HCEC 1CT (cell line): ENCODE measurements around the gene GSN.

Experiments
- DNase-seq: peaks from one replicate; pipeline ENCODE4 v3.0.0-alpha.2; 2017

The GSN gene

DNA sequence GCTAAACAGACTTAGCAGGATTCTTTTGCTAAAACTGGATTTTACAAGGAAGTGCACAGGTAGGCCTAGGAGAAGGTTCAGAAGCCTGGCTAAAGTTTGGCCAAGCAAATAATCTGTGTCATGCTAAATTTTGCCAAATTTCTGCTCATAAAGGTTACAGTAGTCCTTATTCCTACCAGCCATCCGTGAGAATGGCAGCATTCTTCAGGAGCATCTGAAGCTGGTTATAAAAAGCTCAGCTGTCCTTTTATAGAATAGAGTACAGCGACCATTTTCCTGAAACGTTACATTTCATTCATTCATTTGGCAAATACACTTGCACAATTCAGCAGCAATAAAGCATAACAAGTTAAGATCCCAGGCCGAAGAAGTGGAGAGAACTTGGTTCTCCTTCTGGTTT, 6.9 kb downstream of the GSN start:
- no peak for DNase-seq

- no peak for DNase-seq
These were observed 8.1 kb downstream of the GSN start for GRCh38 chr9:121275781-121276658.

GRCh38 chr9:121277026-121277425, 9.1 kb downstream of the GSN start:
- no peak for DNase-seq

GRCh38 chr9:121277518-121278295, 9.7 kb downstream of the GSN start:
- DNase-seq, result peak; percentile 57

- peak; percentile 98 for DNase-seq
These were observed 10.7 kb downstream of the GSN start for GRCh38 chr9:121278477-121279261.

GRCh38 chr9:121279776-121280388, 11.9 kb downstream of the GSN start:
- DNase-seq, result no peak

- DNase-seq, result no peak
These were observed 13.0 kb downstream of the GSN start for GRCh38 chr9:121280715-121281613.

DNA sequence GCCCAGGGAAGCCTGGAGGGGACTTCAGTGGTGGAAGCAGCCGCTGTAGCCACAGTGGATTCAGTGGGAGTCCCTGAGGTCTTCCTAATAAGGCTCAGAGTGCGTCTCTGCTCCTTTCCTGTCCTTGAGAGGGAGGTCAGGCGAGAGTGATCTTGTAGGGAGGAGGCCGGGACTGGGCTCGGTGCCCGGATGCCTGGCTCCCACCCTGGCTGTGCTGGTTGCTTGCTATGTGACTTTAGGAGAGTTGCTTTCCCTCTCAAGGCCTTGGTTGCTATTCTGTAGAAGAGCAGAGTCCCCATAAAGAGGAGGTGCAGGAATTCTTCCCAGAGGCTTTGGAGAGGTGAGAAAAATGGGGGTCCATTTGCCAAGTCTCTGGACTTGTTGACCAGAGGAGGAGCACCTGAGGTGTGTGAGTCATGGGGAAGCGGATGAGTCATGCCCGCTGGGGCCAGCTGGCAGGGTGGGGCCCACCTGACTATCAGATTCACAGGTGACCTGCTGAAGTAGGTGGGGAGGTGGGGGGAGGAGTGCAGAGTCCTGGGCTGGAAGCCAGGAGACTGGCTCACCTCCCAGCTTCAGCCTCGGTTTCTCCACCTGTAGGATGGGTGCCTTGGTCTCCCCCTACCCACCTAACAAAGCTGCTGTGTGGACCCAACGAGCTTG, 13.8 kb downstream of the GSN start:
- peak; percentile 44 for DNase-seq

DNA sequence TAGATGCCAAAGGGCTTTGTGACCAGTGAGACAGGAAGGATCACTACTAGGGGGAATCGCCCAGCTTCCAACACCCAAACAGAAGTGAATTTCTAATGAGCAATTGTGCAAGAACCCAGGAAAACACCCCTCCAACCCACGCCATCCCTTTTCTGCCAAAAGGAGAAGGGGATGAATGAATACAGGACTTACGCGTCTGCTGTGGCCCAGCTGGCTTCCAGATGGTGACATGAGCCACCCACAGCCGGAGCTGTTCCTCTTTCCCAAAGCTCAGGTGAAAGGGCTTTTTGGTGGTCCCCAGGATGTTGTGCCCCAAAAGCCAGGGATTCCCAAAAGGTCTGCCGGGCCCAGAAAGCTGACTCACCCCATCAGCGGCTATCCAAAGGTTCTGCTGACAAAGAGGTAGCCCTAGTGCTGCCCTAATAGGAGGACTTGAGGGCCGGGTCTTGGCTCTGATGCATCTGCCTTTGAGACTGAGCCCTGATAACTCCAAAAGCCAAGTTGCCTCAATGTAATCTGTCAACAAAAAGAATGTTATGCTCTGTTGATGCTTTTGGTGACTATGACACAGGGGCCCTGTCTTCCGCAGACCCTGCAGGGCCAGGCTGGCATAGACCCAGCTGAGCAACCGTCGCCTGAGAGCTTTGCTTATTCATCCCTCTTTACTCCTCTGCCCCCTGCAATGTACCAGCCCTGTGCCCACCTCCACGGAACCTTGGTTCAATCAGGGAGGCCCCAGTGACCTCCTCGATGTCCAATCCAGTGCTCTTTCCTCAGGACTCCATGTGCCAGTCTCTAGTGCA, 14.5 kb downstream of the GSN start:
- peak; percentile 85 for DNase-seq

GRCh38 chr9:121283080-121283398, 15.1 kb downstream of the GSN start:
- DNase-seq, result no peak

DNA sequence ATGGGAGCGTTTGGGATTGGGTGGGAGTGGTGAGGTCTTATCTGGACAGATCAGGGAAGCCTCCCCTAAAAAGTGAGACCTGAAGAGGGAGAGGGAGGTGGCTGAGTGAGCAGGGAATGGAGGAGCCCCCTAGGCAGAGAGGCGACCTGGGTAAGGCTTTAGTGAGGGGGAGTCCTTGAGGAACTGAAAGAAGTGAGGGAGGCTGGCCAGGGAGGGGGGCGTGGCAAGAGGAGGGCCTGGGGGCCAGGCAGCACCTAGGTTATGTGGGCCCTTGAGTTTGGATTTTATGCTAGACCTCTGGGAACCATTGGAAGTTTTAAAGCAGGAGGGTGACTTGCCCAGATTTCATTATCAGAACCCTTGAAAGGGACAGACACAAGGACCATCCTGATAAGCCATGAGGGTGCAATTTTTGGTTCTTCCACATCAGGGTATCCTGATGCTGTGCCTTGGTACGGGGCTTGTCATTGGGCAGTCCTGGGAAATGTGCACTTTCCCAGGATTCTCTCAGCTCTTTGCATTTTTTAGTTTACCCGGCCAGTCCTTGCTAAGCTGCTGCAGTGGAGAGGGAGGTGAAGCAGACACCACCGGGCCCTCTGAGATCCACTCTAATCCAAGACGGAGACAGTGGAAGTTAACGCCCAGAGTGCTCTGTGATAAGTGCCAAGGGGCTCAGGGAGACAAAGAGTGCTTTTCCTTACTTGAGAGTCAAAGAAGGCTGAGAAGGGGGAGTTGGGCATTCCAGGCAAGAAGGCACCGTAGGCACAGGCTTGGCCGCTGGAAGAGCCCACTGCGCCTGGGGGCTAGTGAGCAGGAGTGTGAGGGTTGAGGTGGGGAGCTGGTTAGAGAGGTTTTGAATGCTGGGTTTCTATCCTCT, 16.1 kb downstream of the GSN start:
- no peak for DNase-seq

DNA sequence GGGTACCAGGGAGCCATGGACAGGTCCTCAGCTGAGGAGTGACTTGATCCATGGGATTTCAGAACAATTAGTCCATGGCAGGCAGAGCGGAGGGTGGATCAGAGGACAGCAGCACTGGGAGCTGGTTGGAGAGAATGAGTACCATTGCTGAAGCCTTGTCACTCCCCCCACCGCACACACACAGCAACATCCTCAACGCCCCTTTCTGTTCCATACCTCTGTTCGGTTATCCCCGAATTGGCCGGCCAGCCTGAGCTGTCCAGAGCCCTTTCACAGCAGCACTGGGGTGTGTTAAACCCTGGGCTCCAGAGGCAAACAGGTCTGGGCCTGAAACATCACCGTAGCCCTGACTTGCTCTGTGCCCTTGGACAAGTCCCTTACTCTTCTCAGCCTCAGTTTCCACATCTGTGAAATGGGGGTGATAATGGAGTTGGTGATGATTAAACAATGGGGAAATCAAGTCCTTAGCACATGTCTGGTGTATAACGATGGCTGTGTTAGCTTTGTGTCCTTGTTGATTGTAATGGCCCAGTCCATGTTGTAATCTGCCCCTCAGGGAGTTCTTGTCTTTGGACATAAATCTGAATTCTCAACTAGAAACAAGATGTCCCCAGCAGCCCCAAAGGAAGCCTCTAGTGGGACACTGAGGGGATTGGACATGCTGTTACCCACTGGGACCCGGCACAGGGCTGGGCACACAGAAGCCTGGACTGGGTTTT, 16.9 kb downstream of the GSN start:
- no peak for DNase-seq

DNA sequence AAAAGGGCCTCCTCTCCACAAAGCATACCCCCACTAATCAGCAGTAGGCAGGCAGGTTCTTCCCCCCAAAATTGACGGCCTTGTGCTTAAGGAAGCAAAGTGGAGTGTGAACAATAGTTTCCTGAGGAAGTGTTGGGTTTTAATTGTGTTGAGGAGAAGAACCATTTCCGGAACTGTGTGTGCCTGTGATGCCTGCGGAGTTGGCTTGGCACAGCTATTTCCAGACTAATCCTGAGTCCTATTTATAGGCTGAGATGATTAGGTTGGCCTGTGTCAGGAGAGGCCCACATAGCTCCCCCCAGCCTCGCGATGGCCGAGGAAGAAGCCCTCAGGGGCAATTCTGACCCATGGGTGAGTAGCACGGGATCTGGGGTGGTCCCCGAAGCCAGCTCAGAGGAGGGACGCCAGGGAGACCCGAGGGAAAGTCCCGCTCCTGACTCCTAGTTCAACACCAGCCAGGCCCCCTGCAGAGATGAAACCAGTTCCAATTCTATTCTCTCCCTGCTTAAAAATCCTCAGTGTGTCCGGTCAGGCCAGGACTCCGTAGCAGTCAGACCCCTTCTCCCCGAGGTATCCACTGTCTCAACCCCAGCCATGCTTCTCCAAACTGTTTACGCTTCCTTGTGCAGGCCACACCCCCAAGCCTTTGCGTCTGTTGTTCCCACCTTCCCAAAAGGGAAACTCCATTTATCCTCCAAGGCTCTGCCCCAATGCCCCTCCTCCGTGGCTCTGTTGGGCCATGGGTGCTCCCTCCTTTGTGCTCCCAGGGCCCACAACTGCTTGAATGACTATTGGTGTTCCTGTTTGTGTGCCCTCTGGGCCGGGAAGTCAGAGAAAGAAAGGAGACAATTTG, 18.1 kb downstream of the GSN start:
- DNase-seq, result peak; percentile 54

- no peak for DNase-seq
These were observed 18.7 kb downstream of the GSN start for GRCh38 chr9:121286688-121286972.

DNA sequence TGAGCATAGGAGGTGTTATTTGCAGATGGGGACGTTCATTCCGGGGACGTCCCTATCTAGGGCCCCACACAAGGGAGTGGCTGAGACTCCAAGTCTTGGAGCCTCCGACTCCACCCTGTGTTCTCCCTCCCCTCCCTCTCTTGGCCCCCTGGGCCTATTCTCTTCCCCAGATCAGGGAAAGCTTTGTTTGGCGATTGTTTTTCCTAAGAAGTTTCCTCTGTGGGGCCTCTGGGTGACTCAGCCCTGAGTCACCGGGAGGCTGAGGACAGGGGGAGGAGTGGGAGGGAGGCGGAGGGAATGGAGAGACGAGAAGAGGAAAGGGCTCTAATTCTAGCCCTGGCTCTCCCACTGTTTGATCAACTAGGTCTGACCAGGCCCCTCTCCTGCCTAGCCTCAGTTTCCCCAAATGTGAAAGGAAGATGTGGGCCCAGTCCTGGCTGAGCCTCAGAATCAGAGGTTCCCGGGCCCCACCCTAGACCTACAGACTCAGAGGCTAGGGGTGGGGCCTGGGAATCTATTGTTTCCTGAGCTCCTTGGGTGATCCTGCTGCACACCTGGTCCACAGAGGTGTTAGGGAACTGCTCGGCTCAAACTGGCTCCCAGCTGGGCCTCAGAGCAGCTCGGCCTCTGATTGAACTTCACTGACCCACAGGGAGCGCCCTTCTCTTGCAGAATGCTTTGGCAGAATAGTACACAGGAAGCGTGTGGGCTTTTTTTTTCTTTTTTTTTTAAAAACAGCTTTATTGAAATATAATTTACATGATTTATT, 19.2 kb downstream of the GSN start:
- peak; percentile 93 for DNase-seq

- DNase-seq, result no peak
These were observed 20.7 kb downstream of the GSN start for GRCh38 chr9:121288673-121289025.
